ENCODE measurements around the gene SLC25A13.
"Not testable (repeated sequence)": the region's sequence is repeated elsewhere in the genome, so short reads cannot be mapped to it uniquely, and the experiment has no call there.

The SLC25A13 gene

GRCh38 chr7:96299496-96299895 lies 22.4 kb downstream of the SLC25A13 start:
- no peak for DNase-seq (ENCODE audit: low spot score)

GRCh38 chr7:96297876-96298275 lies 24.0 kb downstream of the SLC25A13 start:
- DNase-seq (ENCODE audit: low spot score) = no peak

- DNase-seq (ENCODE audit: low spot score) = not testable (repeated sequence)
Observed at GRCh38 chr7:96297446-96297845, 24.5 kb downstream of the SLC25A13 start.

GRCh38 chr7:96293911-96294310 lies 28.0 kb downstream of the SLC25A13 start:
- not testable (repeated sequence) for DNase-seq (ENCODE audit: low spot score)

- DNase-seq (ENCODE audit: low spot score) = no peak
Observed at GRCh38 chr7:96287559-96287958, 34.3 kb downstream of the SLC25A13 start.

GRCh38 chr7:96287132-96287531 lies 34.8 kb downstream of the SLC25A13 start:
- no peak for DNase-seq (ENCODE audit: low spot score)

GRCh38 chr7:96285579-96285978 lies 36.3 kb downstream of the SLC25A13 start:
- peak; percentile 58 for DNase-seq (ENCODE audit: low spot score)

- DNase-seq (ENCODE audit: low spot score) = no peak
Observed at GRCh38 chr7:96284835-96285234, 37.1 kb downstream of the SLC25A13 start.

GRCh38 chr7:96284240-96284639 lies 37.7 kb downstream of the SLC25A13 start:
- DNase-seq (ENCODE audit: low spot score) = no peak

GRCh38 chr7:96282835-96283234 lies 39.1 kb downstream of the SLC25A13 start:
- no peak for DNase-seq (ENCODE audit: low spot score)

- DNase-seq (ENCODE audit: low spot score) = no peak
Observed at GRCh38 chr7:96277921-96278320, 44.0 kb downstream of the SLC25A13 start.

GRCh38 chr7:96276019-96276418 lies 45.9 kb downstream of the SLC25A13 start:
- no peak for DNase-seq (ENCODE audit: low spot score)

- no peak for DNase-seq (ENCODE audit: low spot score)
Observed at GRCh38 chr7:96273716-96274115, 48.2 kb downstream of the SLC25A13 start.

- no peak for DNase-seq (ENCODE audit: low spot score)
Observed at GRCh38 chr7:96269246-96269994, 52.5 kb downstream of the SLC25A13 start.

GRCh38 chr7:96266580-96266979 lies 55.3 kb downstream of the SLC25A13 start:
- no peak for DNase-seq (ENCODE audit: low spot score)

- no peak for DNase-seq (ENCODE audit: low spot score)
Observed at GRCh38 chr7:96266015-96266414, 55.9 kb downstream of the SLC25A13 start.

GRCh38 chr7:96253964-96254363 lies 67.9 kb downstream of the SLC25A13 start:
- no peak for DNase-seq (ENCODE audit: low spot score)

- no peak for DNase-seq (ENCODE audit: low spot score)
Observed at GRCh38 chr7:96253441-96253840, 68.5 kb downstream of the SLC25A13 start.

- DNase-seq (ENCODE audit: low spot score) = no peak
Observed at GRCh38 chr7:96250776-96251361, 71.0 kb downstream of the SLC25A13 start.

GRCh38 chr7:96248405-96248804 lies 73.5 kb downstream of the SLC25A13 start:
- no peak for DNase-seq (ENCODE audit: low spot score)

- no peak for DNase-seq (ENCODE audit: low spot score)
Observed at GRCh38 chr7:96246919-96247318, 75.0 kb downstream of the SLC25A13 start.

GRCh38 chr7:96244992-96245292 lies 77.0 kb downstream of the SLC25A13 start:
- no peak for DNase-seq (ENCODE audit: low spot score)

GRCh38 chr7:96244244-96244991 lies 77.5 kb downstream of the SLC25A13 start:
- no peak for DNase-seq (ENCODE audit: low spot score)
